ENCODE results near the gene NANOGP8. TPM values are rescaled to one million over a fixed set of nuclear protein-coding genes. Genes with fewer than 3 reads are reported as not detected.

NANOGP8 gene
- total RNA-seq, 2 donors from 2014 or later: 0.34 TPM; not detected in 1

GRCh38 chr15:35064576-35065190, 20.4 kb downstream of the NANOGP8 start:
- intact Hi-C loops (cut with DNase I, micrococcal nuclease): no loop called here
- ATAC-seq: no peak

GRCh38 chr15:35062738-35063099, 22.4 kb downstream of the NANOGP8 start:
- intact Hi-C loops (cut with DNase I, micrococcal nuclease): no loop called here
- ATAC-seq: no peak
- DNase-seq: no peak

More at GRCh38 chr15:35064576-35065190, 20.4 kb downstream of the NANOGP8 start:
- DNase-seq: no peak

DNA sequence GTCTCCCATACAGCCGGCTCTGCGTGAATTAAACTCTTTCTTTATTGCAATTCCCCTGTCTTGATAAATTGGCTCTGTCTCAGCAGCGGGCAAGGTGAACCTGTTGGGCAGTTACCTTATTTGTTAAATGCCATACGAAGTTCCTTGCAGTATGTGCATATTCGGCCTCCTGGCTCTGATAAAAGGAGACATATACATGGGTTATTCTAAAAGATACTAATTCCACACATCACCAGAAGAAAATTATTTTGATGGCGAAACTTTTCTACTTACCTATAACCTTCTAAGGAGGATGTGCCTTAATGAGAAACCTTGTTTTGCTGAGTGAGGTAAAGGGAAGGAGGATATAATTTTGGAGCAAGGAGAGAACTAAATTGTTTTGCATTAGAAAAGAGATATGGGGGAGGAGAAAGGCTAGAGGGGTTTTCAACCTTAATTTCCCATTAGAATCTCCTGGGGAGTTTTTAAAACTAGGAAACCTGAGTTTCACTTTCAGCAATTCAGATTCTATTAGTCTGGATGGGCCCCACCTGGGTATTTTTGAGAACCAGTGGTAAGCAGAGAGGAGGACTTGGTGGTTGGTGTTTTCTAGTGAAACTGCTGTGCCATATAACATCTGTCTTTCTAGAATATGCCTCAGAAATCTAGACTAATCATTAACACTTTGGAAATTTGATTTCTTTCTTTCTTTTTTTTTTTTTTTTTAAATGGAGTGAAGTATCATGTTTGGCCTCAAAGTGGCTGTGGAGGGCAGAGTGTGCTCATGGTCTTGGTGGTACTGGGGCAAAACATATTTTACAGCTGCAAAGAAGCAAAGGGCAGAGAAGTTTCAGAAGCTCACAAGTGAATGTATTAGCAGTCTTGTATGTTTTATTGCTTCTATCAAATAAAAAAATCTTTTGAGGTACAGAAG, 23.0 kb downstream of the NANOGP8 start:
- no peak for ATAC-seq
- DNase-seq: no peak
- intact Hi-C loops (cut with DNase I, micrococcal nuclease): no loop called here

- intact Hi-C loops (cut with DNase I, micrococcal nuclease): no loop called here
- ATAC-seq (no peak), DNase-seq (no peak)
Measured at GRCh38 chr15:35061161-35061824, 23.8 kb downstream of the NANOGP8 start.

- DNase-seq: no peak
- intact Hi-C loops (cut with DNase I, micrococcal nuclease): no loop called here
- no peak for ATAC-seq
Measured at GRCh38 chr15:35060591-35060990, 24.5 kb downstream of the NANOGP8 start.

- intact Hi-C loops (cut with DNase I, micrococcal nuclease): no loop called here
- DNase-seq (no peak), ATAC-seq (no peak)
Measured at GRCh38 chr15:35058534-35059054, 26.5 kb downstream of the NANOGP8 start.

DNA sequence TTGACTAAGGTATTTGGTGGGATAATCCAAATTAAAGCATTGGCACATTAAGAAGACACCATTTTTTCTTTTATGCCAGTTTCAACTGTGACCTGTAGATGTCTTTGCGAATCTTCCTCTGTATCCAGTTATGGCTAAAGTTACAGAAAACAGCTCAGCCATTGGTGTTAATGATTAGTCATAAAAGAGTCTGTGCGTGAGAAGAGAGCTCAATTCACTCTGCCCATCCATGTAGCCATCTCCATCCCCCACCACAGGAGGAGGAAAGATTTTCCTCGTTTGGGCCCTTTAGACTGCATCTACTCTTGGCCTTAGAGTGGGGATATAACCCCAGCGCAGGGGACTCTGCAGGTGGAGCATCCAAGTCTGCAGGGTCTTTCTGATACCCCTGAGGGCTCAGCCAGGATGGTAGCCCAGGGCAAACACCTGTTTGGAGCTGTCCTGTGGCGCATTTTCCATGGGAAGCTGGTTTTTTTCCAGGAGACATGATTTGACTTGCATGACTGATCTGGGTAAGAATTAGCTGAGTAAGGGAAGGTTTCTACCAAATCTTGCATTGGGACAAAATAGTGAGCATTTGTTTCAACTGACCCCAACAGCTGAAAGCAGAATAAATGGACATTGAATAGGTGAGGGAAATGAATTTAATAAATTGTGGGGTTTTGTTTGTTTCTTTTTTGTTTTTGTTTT, 29.5 kb downstream of the NANOGP8 start:
- intact Hi-C loops (cut with DNase I, micrococcal nuclease): no loop called here
- no peak for ATAC-seq
- DNase-seq: no peak

- no peak for ATAC-seq
- intact Hi-C loops (cut with DNase I, micrococcal nuclease): no loop called here
- no peak for DNase-seq
Measured at GRCh38 chr15:35054380-35054779, 30.7 kb downstream of the NANOGP8 start.

- ATAC-seq (no peak), DNase-seq (no peak)
- intact Hi-C loops (cut with DNase I, micrococcal nuclease): no loop called here
Measured at GRCh38 chr15:35047996-35048395, 37.1 kb downstream of the NANOGP8 start.

DNA sequence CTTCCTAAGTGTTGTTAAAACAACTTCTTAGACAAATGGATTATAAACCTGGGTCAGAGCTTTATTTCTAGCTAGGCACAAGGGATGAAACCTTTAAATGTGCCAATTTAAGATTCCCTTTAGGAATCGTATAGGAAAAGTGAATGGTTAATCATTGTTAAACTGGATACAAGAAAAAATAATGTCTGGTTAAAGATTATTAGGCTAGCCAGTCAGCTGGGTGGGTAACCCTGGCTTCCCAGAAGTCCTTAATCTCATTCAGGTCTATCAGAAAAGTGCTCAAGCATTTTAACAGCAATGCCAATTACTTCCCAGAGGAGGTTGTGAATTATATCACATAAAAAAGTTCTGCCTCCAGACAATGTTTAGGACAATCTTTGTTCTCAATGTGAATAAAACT, 37.6 kb downstream of the NANOGP8 start:
- intact Hi-C loops (cut with DNase I, micrococcal nuclease): no loop called here
- DNase-seq: no peak

DNA sequence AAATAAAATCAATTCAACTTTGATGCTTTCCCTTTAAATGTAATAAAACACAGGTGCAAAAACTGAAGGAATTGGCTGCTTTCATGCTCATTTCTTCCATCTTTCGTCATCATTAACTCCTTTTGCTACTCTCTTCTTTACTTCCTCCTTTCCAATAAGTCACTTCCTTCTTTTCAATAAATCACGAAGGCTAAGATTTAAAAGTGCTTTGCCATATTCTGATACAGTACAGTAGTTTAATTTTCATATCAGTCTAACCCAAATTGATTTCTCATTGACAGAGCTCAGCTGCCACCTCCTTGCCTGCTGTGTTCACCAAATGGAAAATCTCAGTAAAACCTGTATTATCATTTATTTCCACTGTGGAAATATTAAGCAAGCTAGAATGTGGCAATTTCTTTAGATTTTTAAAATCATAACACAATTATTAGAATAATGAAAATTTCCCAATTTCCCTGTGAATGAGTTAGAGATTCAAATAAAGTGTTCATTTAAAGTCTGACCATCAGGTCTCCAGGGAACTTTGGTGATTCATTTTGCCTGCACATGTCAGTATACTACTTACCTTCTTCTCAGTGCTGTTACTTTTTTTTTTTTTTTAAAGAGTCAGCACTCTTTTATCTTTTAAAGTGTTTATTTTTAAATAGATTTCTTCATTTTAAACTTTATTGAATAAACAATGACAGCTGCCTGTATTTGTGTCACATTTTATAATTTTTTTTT, 41.6 kb downstream of the NANOGP8 start:
- ATAC-seq: no peak
- intact Hi-C loops (cut with DNase I, micrococcal nuclease): no loop called here

More for the DNA sequence above, 37.6 kb downstream of the NANOGP8 start:
- no peak for ATAC-seq

GRCh38 chr15:35040339-35041255, 44.5 kb downstream of the NANOGP8 start:
- intact Hi-C loops (cut with DNase I, micrococcal nuclease): no loop called here
- DNase-seq (no peak), ATAC-seq (no peak)

More for the DNA sequence above, 41.6 kb downstream of the NANOGP8 start:
- DNase-seq: no peak

- DNase-seq: no peak
- ATAC-seq: no peak
- intact Hi-C loops (cut with DNase I, micrococcal nuclease): no loop called here
Measured at GRCh38 chr15:35038626-35039451, 46.3 kb downstream of the NANOGP8 start.

Data from left colon (tissue), 2 donors.